HepG2 (cell line): ENCODE data around the gene SLC4A9. TPM values are rescaled to one million over a fixed set of nuclear protein-coding genes. Genes with fewer than 3 reads are reported as not detected.

Experiments used
- ATAC-seq: fragments of 200-7000 bp; cut with Tn5 transposase; 3 replicates; pipeline ENCODE4 v1.9.1; 2020; ENCODE audit warnings: mild to moderate bottlenecking, moderate library complexity
- BruUV-seq: library from RNA; stranded (reverse); fragments of 400-500 nt; replicated peaks from 2 replicates; lab custom pipeline; 2021; lab: Mats Ljungman, UMichigan
- CTCF ChIA-PET: fragments of 300-600 bp; formaldehyde crosslinking; extraction: SDS; loops from one replicate; lab custom pipeline; 2021; ENCODE audit warnings: low total read pairs, inconsistent platforms, low intra/inter-chr PET ratio; lab: Yijun Ruan, JAX
- POLR2A ChIA-PET: fragments of 350-600 bp; sonication (Branson Sonifier 250); formaldehyde crosslinking; loops from one replicate; lab custom pipeline; 2020; ENCODE audit warnings: antibody characterized with exemption, inconsistent platforms; lab: Yijun Ruan, JAX
- DNase-seq: peaks from one replicate; pipeline ENCODE4 v3.0.0-alpha.2; 2015; ENCODE audit warnings: low spot score
- FAIRE-seq: peaks from 3 replicates; lab custom pipeline; 2011; peaks lifted over from hg19 to GRCh38; lab: Jason Lieb, UNC
- H2AFZ ChIP-seq: one replicate; pipeline ENCODE4 v1.6.1; 2011; ENCODE audit warnings: low read length, inconsistent platforms
- H3K27ac ChIP-seq: fragments of 300-600 bp; 3 replicates; pipeline ENCODE4 v1.8.0; 2011; ENCODE audit warnings: mixed run types, mild to moderate bottlenecking, mixed read lengths, low read length, inconsistent platforms; ENCODE audit not compliant: insufficient read depth; ENCODE audit errors: extremely low read length
- H3K27me3 ChIP-seq, 2 experiments: fragments of 200-600 bp in 1 of 2; 2 replicates in 1 of 2; 3 replicates in 1 of 2; pipeline versions ENCODE4 v1.6.0 to v1.8.0; 2011; ENCODE audit warnings: low read length in 2 of 2, mild to moderate bottlenecking in 2 of 2, moderate library complexity in 2 of 2, inconsistent platforms in 1 of 2; ENCODE audit not compliant: insufficient read depth in 2 of 2, control insufficient read depth in 1 of 2
- H3K36me3 ChIP-seq, 2 experiments: fragments of 200-600 bp in 1 of 2; replicated peaks in 1 of 2; 2 replicates in 1 of 2; 3 replicates in 1 of 2; pipeline versions ENCODE4 v1.5.1 to v1.8.0; 2011; ENCODE audit warnings: low read length in 2 of 2, inconsistent platforms in 1 of 2; ENCODE audit not compliant: insufficient read depth in 2 of 2, control insufficient read depth in 1 of 2
- H3K4me1 ChIP-seq: 2 replicates; pipeline ENCODE4 v1.5.1; 2012; ENCODE audit warnings: low read length, inconsistent platforms; ENCODE audit not compliant: insufficient read depth
- H3K4me2 ChIP-seq: 2 replicates; pipeline ENCODE4 v1.6.0; 2011; ENCODE audit warnings: low read depth, low read length, inconsistent platforms
- H3K4me3 ChIP-seq, 3 experiments: fragments of 200-600 bp in 1 of 3; sonication (generic), shearing (Covaris generic) in 1 of 3; replicated peaks in 1 of 3; 2 replicates each; pipeline ENCODE4 v1.5.1; 2011 to 2016; ENCODE audit warnings: low read length in 3 of 3, inconsistent platforms in 2 of 3, low read depth in 2 of 3, mild to moderate bottlenecking in 2 of 3, control low read depth in 1 of 3, mixed read lengths in 1 of 3; ENCODE audit not compliant: insufficient read depth in 1 of 3
- H3K79me2 ChIP-seq: one replicate; pipeline ENCODE4 v1.6.1; 2011; ENCODE audit warnings: low read length, inconsistent platforms; ENCODE audit not compliant: insufficient read depth
- H3K9ac ChIP-seq: 2 replicates; pipeline ENCODE4 v1.6.0; 2011; ENCODE audit warnings: mild to moderate bottlenecking, low read depth, low read length, inconsistent platforms; ENCODE audit not compliant: insufficient read depth
- H3K9me3 ChIP-seq: 2 replicates; pipeline ENCODE4 v1.5.1; 2012; ENCODE audit warnings: mild to moderate bottlenecking, low read length
- H4K20me1 ChIP-seq: 2 replicates; pipeline ENCODE4 v1.6.0; 2011; ENCODE audit warnings: inconsistent platforms, mild to moderate bottlenecking, low read length, moderate library complexity; ENCODE audit not compliant: insufficient read depth
- AGO1 ChIP-seq: fragments of 200-400 bp; formaldehyde crosslinking; IDR thresholded peaks from 2 replicates; pipeline ENCODE4 v1.6.1; 2017; ENCODE audit warnings: mild to moderate bottlenecking, low read depth, low read length, moderate library complexity; ENCODE audit not compliant: poor library complexity, severe bottlenecking
- CAMTA2 ChIP-seq: sonication (generic); formaldehyde crosslinking; IDR thresholded peaks from 2 replicates; pipeline ENCODE4 v1.4.0; 2020; ENCODE audit warnings: mild to moderate bottlenecking, missing genetic modification reagents, borderline replicate concordance
- CEBPB ChIP-seq: IDR thresholded peaks from 2 replicates; pipeline ENCODE4 v1.6.1; 2011; ENCODE audit warnings: low read depth, low read length, improper control_type of control experiment, borderline replicate concordance
- CENPX ChIP-seq: sonication (generic); formaldehyde crosslinking; IDR thresholded peaks from 2 replicates; pipeline ENCODE4 v1.9.0; 2021; ENCODE audit warnings: mild to moderate bottlenecking, missing genetic modification reagents, moderate library complexity
- EEA1 ChIP-seq: sonication (generic); formaldehyde crosslinking; IDR thresholded peaks from 2 replicates; pipeline ENCODE4 v1.5.1; 2020; ENCODE audit warnings: mild to moderate bottlenecking, missing genetic modification reagents, borderline replicate concordance
- FOXC1 ChIP-seq: sonication (generic); formaldehyde crosslinking; IDR thresholded peaks from 2 replicates; pipeline ENCODE4 v1.8.0; 2022; ENCODE audit warnings: mild to moderate bottlenecking, missing genetic modification reagents, borderline replicate concordance
- GATA4 ChIP-seq: sonication (generic); IDR thresholded peaks from 2 replicates; pipeline ENCODE4 v1.6.1; 2016; ENCODE audit warnings: antibody characterized with exemption, low read depth, borderline replicate concordance
- HNRNPLL ChIP-seq: fragments of 200-400 bp; formaldehyde crosslinking; IDR thresholded peaks from 2 replicates; pipeline ENCODE4 v1.6.1; 2017; ENCODE audit warnings: mild to moderate bottlenecking, low read depth, low read length; ENCODE audit not compliant: poor library complexity, severe bottlenecking
- KLF15 ChIP-seq: sonication (generic); formaldehyde crosslinking; IDR thresholded peaks from 2 replicates; pipeline ENCODE4 v1.8.1; 2023; ENCODE audit warnings: borderline replicate concordance, mild to moderate bottlenecking, inconsistent platforms, missing genetic modification reagents, mixed read lengths
- NR2F1 ChIP-seq, 2 experiments: fragments of 450-650 bp in 1 of 2; formaldehyde crosslinking in 1 of 2; IDR thresholded peaks; 2 replicates each; pipeline versions ENCODE4 v1.5.0 to v1.6.1; 2016 to 2020; ENCODE audit warnings: mild to moderate bottlenecking in 1 of 2, missing compliant biosample characterization in 1 of 2, missing genetic modification reagents in 1 of 2, moderate library complexity in 1 of 2
- SALL1 ChIP-seq: sonication (generic); formaldehyde crosslinking; IDR thresholded peaks from 2 replicates; pipeline ENCODE4 v1.8.0; 2022; ENCODE audit warnings: mild to moderate bottlenecking, missing genetic modification reagents
- SKI ChIP-seq: fragments of 450-650 bp; IDR thresholded peaks from one replicate; pipeline ENCODE4 v1.6.1; 2018; ENCODE audit warnings: mild to moderate bottlenecking; ENCODE audit not compliant: partially characterized antibody
- SMAD1 ChIP-seq: sonication (generic); formaldehyde crosslinking; IDR thresholded peaks from 2 replicates; pipeline ENCODE4 v1.4.0; 2020; ENCODE audit warnings: missing genetic modification reagents, low read depth, mild to moderate bottlenecking, borderline replicate concordance
- SP140L ChIP-seq: sonication (generic); formaldehyde crosslinking; IDR thresholded peaks from 2 replicates; pipeline ENCODE4 v1.4.0; 2020; ENCODE audit warnings: missing genetic modification reagents, borderline replicate concordance
- TBP ChIP-seq: sonication (generic); formaldehyde crosslinking; IDR thresholded peaks from 2 replicates; pipeline ENCODE4 v1.5.0; 2020; ENCODE audit warnings: missing genetic modification reagents
- ZNF124 ChIP-seq: sonication (generic); formaldehyde crosslinking; IDR thresholded peaks from 2 replicates; pipeline ENCODE4 v1.4.0; 2020; ENCODE audit warnings: missing genetic modification reagents
- ZNF256 ChIP-seq: sonication (generic); formaldehyde crosslinking; conservative IDR thresholded peaks from 2 replicates; pipeline ENCODE4 v1.4.0; 2020; ENCODE audit warnings: missing genetic modification reagents
- WGBS: methylation state at CpG from one replicate; pipeline ENCODE4 v1.1.6; 2017; ENCODE audit warnings: low lambda C conversion rate; 5-methylcytosine and 5-hydroxymethylcytosine counted together
- in situ Hi-C: cut with HindIII; loops from 2 replicates; pipeline ENCODE4 v1.10.0; 2017; ENCODE audit warnings: low pct_unique_long_range_greater_than_20kb; ENCODE audit not compliant: extremely low pct_ligation_motif_present
- intact Hi-C: fragments of 100-400 bp; cut with micrococcal nuclease; formaldehyde crosslinking; loops from one replicate; pipeline ENCODE4 v1.10.0; 2022; ENCODE audit not compliant: unreplicated experiment
- polyA plus RNA-seq, 8 experiments: library from polyadenylated mRNA; depleted of rRNA in 3 of 8; stranded (reverse) in 7 of 8; unstranded in 1 of 8; fragments of >200 nt; fragmentation: Illumina TruSeq in 4 of 8; extraction: Trizol in 4 of 8; gene quantifications; 2 replicates each; pipeline versions ENCODE4 v1.2.1 to v1.2.3, GENCODE V29; 2011 to 2016; ENCODE audit warnings: low read depth in 4 of 8, missing spikeins in 1 of 8, mixed read lengths in 1 of 8; ENCODE audit not compliant: insufficient read depth in 1 of 8
- total RNA-seq, 5 experiments: library from RNA; depleted of rRNA; stranded (reverse); fragments of >200 nt; fragmentation: Illumina TruSeq; extraction: Trizol; gene quantifications; 2 replicates each; pipeline ENCODE4 v1.2.3, GENCODE V29; 2016; ENCODE audit warnings: low read depth in 1 of 5
- TF ChIP-seq, protein P1 (sequence below): IDR thresholded peaks from 2 replicates; pipeline ENCODE4 v1.6.1; 2018; ENCODE audit warnings: missing genetic modification reagents, mild to moderate bottlenecking, missing compliant biosample characterization
- TF ChIP-seq, protein P2 (sequence below): sonication (generic); formaldehyde crosslinking; IDR thresholded peaks from 2 replicates; pipeline ENCODE4 v1.8.1; 2023; ENCODE audit warnings: mild to moderate bottlenecking, inconsistent platforms, moderate library complexity, missing genetic modification reagents, borderline replicate concordance
- TF ChIP-seq, protein P3 (sequence below): sonication (generic); formaldehyde crosslinking; IDR thresholded peaks from 2 replicates; pipeline ENCODE4 v1.4.0; 2020; ENCODE audit warnings: mild to moderate bottlenecking, missing genetic modification reagents

SLC4A9 gene
- total and polyA plus RNA-seq, 2 of the 13 experiments (the other 11 are each of a cell fraction or from before 2014, with no cell fraction given), result not detected

DNA sequence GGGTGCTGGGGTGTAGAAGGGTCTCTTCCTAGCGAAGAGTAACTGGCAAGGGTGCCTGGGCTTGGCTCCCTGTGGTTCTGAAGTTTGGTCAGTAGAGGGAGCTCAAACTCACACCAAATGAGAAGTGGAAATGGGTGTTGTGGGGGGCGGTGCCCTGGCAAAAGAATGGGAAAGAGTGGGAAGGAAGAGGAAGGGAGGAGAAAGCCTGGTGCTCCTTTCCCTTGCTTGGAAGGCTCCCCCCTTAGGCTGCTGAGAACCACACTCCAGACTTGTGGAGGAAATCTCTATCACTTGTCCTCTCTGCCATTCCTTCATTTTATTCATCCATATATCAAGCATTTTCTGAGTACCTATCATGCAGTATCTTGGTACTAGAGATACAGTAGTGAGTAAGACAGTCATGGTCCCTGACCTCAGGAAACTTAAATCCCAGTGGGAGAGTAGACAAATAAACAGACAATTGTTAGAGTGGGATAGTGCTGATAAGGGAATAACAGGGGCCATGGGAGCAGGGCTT lies 13.0 kb downstream of the SLC4A9 start:
- in situ Hi-C loops (no loop called here), intact Hi-C loops (loop anchor here (10.0 kb wide), 1 partner anchor 122 kb away; no protein-coding TSS in a partner anchor)
- 25% methylated on average over 2 of the region's 2 CpGs for WGBS
- H3K27me3 ChIP-seq, result no peaks in the 10 kb centered on the region
- H3K36me3 ChIP-seq, result no peaks in the 10 kb centered on the region
- H3K4me2 ChIP-seq, result peak overlapping the region; percentile 43
- H3K4me1 ChIP-seq, result peaks cover 24% of the 10 kb centered on the region
- no peak overlapping the region for H3K27ac ChIP-seq
- FAIRE-seq, result peak; percentile 77
- H3K79me2 ChIP-seq, result no peaks in the 10 kb centered on the region
- no peak overlapping the region for H3K9ac ChIP-seq
- H3K9me3 ChIP-seq, result no peaks in the 10 kb centered on the region
- ChIA-PET POLR2A (interaction anchor here (0.9 kb wide), 1 partner anchor 28 kb away, joined by 4 read pairs; the partner anchor contains the start of gene ANKHD1), CTCF (interaction anchor here (1.9 kb wide), 1 partner anchor 361 kb away, joined by 4 read pairs; no protein-coding TSS in a partner anchor)
- BruUV-seq, result no TSS peak
- no peaks in the 10 kb centered on the region for H4K20me1 ChIP-seq
- DNase-seq, result peak; percentile 65
- ATAC-seq, result peak; percentile 86
- H3K4me3 ChIP-seq, result no peak overlapping the region
- H2AFZ ChIP-seq, result no peak overlapping the region
- TF ChIP-seq SALL1 (CRISPR knock-in tag), result 0 out of 2 replicates have a peak, but pooled peaks have one; percentile 31
- no peak for TF ChIP-seq TBP
- no peak for TF ChIP-seq EEA1
- no peak for TF ChIP-seq KLF15 (CRISPR knock-in tag)
- TF ChIP-seq ZNF256 (CRISPR knock-in tag), result no peak
- no peak for TF ChIP-seq HNRNPLL
- no peak for TF ChIP-seq SMAD1 (CRISPR knock-in tag)
- TF ChIP-seq CENPX (CRISPR knock-in tag), result no peak
- no peak for TF ChIP-seq NR2F1 (CRISPR knock-in tag; IDR thresholded peaks at IDR 0.05)
- peak; percentile 47; the same call in 1 of the 2 replicates for TF ChIP-seq FOXC1 (CRISPR knock-in tag)
- TF ChIP-seq, protein P1, sequence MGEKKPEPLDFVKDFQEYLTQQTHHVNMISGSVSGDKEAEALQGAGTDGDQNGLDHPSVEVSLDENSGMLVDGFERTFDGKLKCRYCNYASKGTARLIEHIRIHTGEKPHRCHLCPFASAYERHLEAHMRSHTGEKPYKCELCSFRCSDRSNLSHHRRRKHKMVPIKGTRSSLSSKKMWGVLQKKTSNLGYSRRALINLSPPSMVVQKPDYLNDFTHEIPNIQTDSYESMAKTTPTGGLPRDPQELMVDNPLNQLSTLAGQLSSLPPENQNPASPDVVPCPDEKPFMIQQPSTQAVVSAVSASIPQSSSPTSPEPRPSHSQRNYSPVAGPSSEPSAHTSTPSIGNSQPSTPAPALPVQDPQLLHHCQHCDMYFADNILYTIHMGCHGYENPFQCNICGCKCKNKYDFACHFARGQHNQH (CRISPR knock-in tag), result 0 out of 2 replicates have a peak, but pooled peaks have one; percentile 32
- TF ChIP-seq GATA4, result no peak
- TF ChIP-seq SKI, result no peak
- TF ChIP-seq ZNF124, result no peak
- TF ChIP-seq, protein P2, sequence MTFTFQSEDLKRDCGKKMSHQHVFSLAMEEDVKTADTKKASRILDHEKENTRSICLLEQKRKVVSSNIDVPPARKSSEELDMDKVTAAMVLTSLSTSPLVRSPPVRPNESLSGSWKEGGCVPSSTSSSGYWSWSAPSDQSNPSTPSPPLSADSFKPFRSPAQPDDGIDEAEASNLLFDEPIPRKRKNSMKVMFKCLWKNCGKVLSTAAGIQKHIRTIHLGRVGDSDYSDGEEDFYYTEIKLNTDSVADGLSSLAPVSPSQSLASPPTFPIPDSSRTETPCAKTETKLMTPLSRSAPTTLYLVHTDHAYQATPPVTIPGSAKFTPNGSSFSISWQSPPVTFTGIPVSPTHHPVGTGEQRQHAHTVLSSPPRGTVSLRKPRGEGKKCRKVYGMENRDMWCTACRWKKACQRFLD (CRISPR knock-in tag), result no peak
- no peak for TF ChIP-seq CEBPB
- TF ChIP-seq CAMTA2 (CRISPR knock-in tag), result no peak
- TF ChIP-seq, protein P3, sequence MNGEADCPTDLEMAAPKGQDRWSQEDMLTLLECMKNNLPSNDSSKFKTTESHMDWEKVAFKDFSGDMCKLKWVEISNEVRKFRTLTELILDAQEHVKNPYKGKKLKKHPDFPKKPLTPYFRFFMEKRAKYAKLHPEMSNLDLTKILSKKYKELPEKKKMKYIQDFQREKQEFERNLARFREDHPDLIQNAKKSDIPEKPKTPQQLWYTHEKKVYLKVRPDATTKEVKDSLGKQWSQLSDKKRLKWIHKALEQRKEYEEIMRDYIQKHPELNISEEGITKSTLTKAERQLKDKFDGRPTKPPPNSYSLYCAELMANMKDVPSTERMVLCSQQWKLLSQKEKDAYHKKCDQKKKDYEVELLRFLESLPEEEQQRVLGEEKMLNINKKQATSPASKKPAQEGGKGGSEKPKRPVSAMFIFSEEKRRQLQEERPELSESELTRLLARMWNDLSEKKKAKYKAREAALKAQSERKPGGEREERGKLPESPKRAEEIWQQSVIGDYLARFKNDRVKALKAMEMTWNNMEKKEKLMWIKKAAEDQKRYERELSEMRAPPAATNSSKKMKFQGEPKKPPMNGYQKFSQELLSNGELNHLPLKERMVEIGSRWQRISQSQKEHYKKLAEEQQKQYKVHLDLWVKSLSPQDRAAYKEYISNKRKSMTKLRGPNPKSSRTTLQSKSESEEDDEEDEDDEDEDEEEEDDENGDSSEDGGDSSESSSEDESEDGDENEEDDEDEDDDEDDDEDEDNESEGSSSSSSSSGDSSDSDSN (CRISPR knock-in tag), result no peak
- TF ChIP-seq SP140L (CRISPR knock-in tag), result no peak
- no peak for TF ChIP-seq AGO1
